K562 (cell line): ENCODE results near the gene RUFY2. TPM values are rescaled to one million over a fixed set of nuclear protein-coding genes. Genes with fewer than 3 reads are reported as not detected.

Experiments
- BCL6 ChIP-seq: fragments of 250-450 bp; sonication (Bioruptor Pico); IDR thresholded peaks from 2 replicates; pipeline ENCODE4 v1.4.0; 2020
- CCAR2 ChIP-seq: fragments of 200-400 bp; formaldehyde crosslinking; IDR thresholded peaks from 2 replicates; pipeline ENCODE4 v1.6.1; 2017; ENCODE audit warnings: mild to moderate bottlenecking, low read depth, low read length
- CHD1 ChIP-seq: fragments of 200-600 bp; sonication (generic); IDR thresholded peaks from one replicate; pipeline ENCODE4 v1.6.1; 2012; ENCODE audit warnings: mild to moderate bottlenecking, moderate library complexity, low read length, inconsistent platforms
- FOXP1 ChIP-seq: sonication (generic); formaldehyde crosslinking; IDR thresholded peaks from 2 replicates; pipeline ENCODE4 v1.8.0; 2022; ENCODE audit warnings: mild to moderate bottlenecking, missing genetic modification reagents
- HEY1 ChIP-seq: fragments of 250-450 bp; sonication (Bioruptor Pico); IDR thresholded peaks from 2 replicates; pipeline ENCODE4 v1.5.0; 2020; ENCODE audit warnings: mild to moderate bottlenecking, moderate library complexity, borderline replicate concordance
- KDM1A ChIP-seq, 2 experiments: fragments of 450-650 bp; IDR thresholded peaks; 2 replicates each; pipeline ENCODE4 v1.6.1; 2016; ENCODE audit warnings: mild to moderate bottlenecking in 2 of 2
- KLF16 ChIP-seq: IDR thresholded peaks from 2 replicates; pipeline ENCODE4 v1.6.1; 2016; ENCODE audit warnings: antibody characterized with exemption
- LCOR ChIP-seq: sonication (generic); formaldehyde crosslinking; IDR thresholded peaks from 2 replicates; pipeline ENCODE4 v1.8.0; 2022; ENCODE audit warnings: mild to moderate bottlenecking, missing genetic modification reagents
- NEUROD1 ChIP-seq: fragments of 150-350 bp; IDR thresholded peaks from 2 replicates; pipeline ENCODE4 v1.6.1; 2014; ENCODE audit warnings: borderline replicate concordance, low read length, low read depth; ENCODE audit not compliant: partially characterized antibody
- NR3C1 ChIP-seq: sonication (generic); formaldehyde crosslinking; IDR thresholded peaks from 2 replicates; pipeline ENCODE4 v1.8.1; 2022; ENCODE audit warnings: missing genetic modification reagents
- PBX2 ChIP-seq, 2 experiments: IDR thresholded peaks in 1 of 2; conservative IDR thresholded peaks in 1 of 2; 2 replicates each; pipeline ENCODE4 v1.6.1; 2016; ENCODE audit warnings: low read depth in 2 of 2, mild to moderate bottlenecking in 1 of 2, missing compliant biosample characterization in 1 of 2, missing genetic modification characterization in 1 of 2, moderate library complexity in 1 of 2
- PCBP2 ChIP-seq: fragments of 200-400 bp; formaldehyde crosslinking; IDR thresholded peaks from 2 replicates; pipeline ENCODE4 v1.6.1; 2018; ENCODE audit warnings: low read length, low read depth, mild to moderate bottlenecking, moderate library complexity; ENCODE audit not compliant: poor library complexity, severe bottlenecking
- RAD21 ChIP-seq, 2 experiments: fragments of 250-450 bp in 1 of 2; fragments of 450-650 bp in 1 of 2; sonication (Bioruptor Pico) in 1 of 2; formaldehyde crosslinking in 1 of 2; IDR thresholded peaks in 1 of 2; conservative IDR thresholded peaks in 1 of 2; 2 replicates each; pipeline versions ENCODE4 v1.4.0 to v1.8.0; 2020 to 2022; ENCODE audit warnings: mild to moderate bottlenecking in 2 of 2, moderate library complexity in 1 of 2
- SMARCB1 ChIP-seq: IDR thresholded peaks from 2 replicates; pipeline ENCODE4 v1.6.1; 2011; ENCODE audit warnings: improper control_type of control experiment, low read depth; ENCODE audit not compliant: insufficient read length
- SMARCE1 ChIP-seq: fragments of 450-650 bp; IDR thresholded peaks from 2 replicates; pipeline ENCODE4 v1.7.1; 2016; ENCODE audit warnings: mild to moderate bottlenecking
- TBL1XR1 ChIP-seq, 2 experiments: IDR thresholded peaks; 2 replicates each; pipeline ENCODE4 v1.6.1; 2012; ENCODE audit warnings: improper control_type of control experiment in 2 of 2, low read length in 2 of 2, mild to moderate bottlenecking in 1 of 2
- ZKSCAN1 ChIP-seq: fragments of 150-350 bp; IDR thresholded peaks from 2 replicates; pipeline ENCODE4 v1.6.1; 2016; ENCODE audit warnings: low read depth, low read length
- ZNF197 ChIP-seq: fragments of 200-800 bp; sonication (Bioruptor generic); IDR thresholded peaks from 2 replicates; pipeline ENCODE4 v1.6.1; 2016; ENCODE audit warnings: low read depth, missing genetic modification characterization, missing compliant biosample characterization
- ZNF280A ChIP-seq: fragments of 450-650 bp; IDR thresholded peaks from 2 replicates; pipeline ENCODE4 v1.6.1; 2018; ENCODE audit warnings: mild to moderate bottlenecking, low read depth; ENCODE audit not compliant: partially characterized antibody
- ZNF436 ChIP-seq: fragments of 250-450, 450-650 bp; sonication (Bioruptor Pico); formaldehyde crosslinking; IDR thresholded peaks from 2 replicates; pipeline ENCODE4 v1.7.0; 2020; ENCODE audit warnings: mild to moderate bottlenecking
- ZNF79 ChIP-seq: fragments of 250-450 bp; sonication (Bioruptor Pico); IDR thresholded peaks from 2 replicates; pipeline ENCODE4 v1.4.0; 2020; ENCODE audit warnings: low read depth, mild to moderate bottlenecking, moderate library complexity
- polyA plus RNA-seq, 8 experiments: library from polyadenylated mRNA; depleted of rRNA in 4 of 8; stranded (reverse) in 5 of 8; unstranded in 3 of 8; fragments of >200 nt; fragmentation: Nextera tagmentation in 2 of 8; fragmentation: Illumina TruSeq in 1 of 8; extraction: Ambion mirVana in 2 of 8; extraction: Trizol in 1 of 8; gene quantifications; 2 replicates each; pipeline versions ENCODE4 v1.2.1 to v1.2.3, GENCODE V29; 2011 to 2014; ENCODE audit warnings: inconsistent platforms in 1 of 8, missing spikeins in 1 of 8
- total RNA-seq, 7 experiments: library from RNA; depleted of rRNA in 6 of 7; stranded (reverse); fragments of >200 nt in 6 of 7; fragmentation: Illumina TruSeq in 2 of 7; extraction: Trizol in 2 of 7; gene quantifications; 2 replicates each; pipeline versions ENCODE4 v1.2.1 to v1.2.3, GENCODE V29; 2011 to 2021; ENCODE audit warnings: low replicate concordance in 1 of 7
- TF ChIP-seq, protein P1 (sequence below): fragments of 450-650 bp; IDR thresholded peaks from 2 replicates; pipeline ENCODE4 v1.7.0; 2016; ENCODE audit warnings: borderline replicate concordance

Gene RUFY2
- total and polyA plus RNA-seq, 9 of the 15 experiments (the other 6 are each of a cell fraction or from before 2014, with no cell fraction given): 3.7 to 20.1 (median 12.6) TPM

DNA sequence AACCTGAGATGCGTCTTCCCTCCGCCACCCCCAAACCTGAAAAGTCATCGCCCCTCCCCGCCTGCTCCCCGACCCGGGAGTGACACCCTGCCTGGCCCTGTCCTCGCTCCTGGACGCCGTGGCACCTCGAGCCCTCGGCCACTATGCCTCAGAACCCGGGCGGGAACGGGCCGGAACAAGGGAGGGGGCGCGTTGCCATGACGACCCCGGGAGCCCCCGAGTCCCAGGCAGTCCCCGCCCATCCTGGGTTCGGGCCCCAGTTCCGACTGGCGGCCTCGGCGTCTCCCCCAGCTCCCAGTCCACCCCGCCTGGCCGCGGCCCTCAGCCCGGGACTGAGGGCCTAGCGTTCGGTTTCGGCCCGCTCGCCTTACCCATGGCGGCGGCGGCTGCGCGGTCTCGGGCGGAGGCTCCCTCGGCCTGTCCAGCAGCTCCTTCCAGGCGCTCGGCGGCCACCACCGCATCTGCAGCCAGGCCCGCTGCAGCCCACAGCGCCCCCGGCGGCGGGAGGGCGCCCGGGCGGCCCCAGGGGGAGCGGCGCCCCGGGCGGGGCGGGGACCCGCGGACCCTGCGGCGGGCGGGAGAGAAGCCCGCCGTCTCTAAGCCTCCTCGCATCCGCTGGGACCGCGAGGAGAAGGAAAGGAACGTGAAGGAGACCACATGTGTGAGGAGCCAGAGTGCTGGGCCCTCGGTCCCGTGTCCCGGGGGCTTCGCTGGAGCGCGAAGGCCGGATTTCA, at the start of gene RUFY2 (continued):
- TF ChIP-seq HEY1 (CRISPR knock-in tag): no peak
- TF ChIP-seq FOXP1 (CRISPR knock-in tag): peak; percentile 67; the same call in 1 of the 2 replicates
- TF ChIP-seq ZNF79 (CRISPR knock-in tag): no peak
- TF ChIP-seq KLF16: no peak
- no peak for TF ChIP-seq ZNF280A
- TF ChIP-seq CCAR2: no peak
- TF ChIP-seq ZNF197 (CRISPR knock-in tag): no peak
- no peak for TF ChIP-seq ZKSCAN1
- no peak; the same call in 1 of the 2 replicates for TF ChIP-seq NR3C1
- TF ChIP-seq PBX2 (CRISPR knock-in tag; IDR thresholded peaks at IDR 0.05; ENCODE audit: low read depth): no peak
- TF ChIP-seq PBX2 (tag; conservative IDR thresholded peaks at IDR 0.05; ENCODE audit: low read depth): no peak
- peak; percentile 81 for TF ChIP-seq CHD1
- TF ChIP-seq, protein P1, sequence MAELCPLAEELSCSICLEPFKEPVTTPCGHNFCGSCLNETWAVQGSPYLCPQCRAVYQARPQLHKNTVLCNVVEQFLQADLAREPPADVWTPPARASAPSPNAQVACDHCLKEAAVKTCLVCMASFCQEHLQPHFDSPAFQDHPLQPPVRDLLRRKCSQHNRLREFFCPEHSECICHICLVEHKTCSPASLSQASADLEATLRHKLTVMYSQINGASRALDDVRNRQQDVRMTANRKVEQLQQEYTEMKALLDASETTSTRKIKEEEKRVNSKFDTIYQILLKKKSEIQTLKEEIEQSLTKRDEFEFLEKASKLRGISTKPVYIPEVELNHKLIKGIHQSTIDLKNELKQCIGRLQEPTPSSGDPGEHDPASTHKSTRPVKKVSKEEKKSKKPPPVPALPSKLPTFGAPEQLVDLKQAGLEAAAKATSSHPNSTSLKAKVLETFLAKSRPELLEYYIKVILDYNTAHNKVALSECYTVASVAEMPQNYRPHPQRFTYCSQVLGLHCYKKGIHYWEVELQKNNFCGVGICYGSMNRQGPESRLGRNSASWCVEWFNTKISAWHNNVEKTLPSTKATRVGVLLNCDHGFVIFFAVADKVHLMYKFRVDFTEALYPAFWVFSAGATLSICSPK: no peak
- TF ChIP-seq TBL1XR1 (IDR thresholded peaks at IDR 0.05; ENCODE audit: low read length in 2 of 2): 0 out of 4 replicates have a peak, but pooled peaks of 1 of the 2 experiments have one; percentile 2
- TF ChIP-seq PCBP2: no peak
- TF ChIP-seq SMARCE1: no peak
- peak; percentile 20 to 24; a peak in 2 of 4 replicates for TF ChIP-seq RAD21 (CRISPR knock-in tag; conservative IDR thresholded peaks at IDR 0.05 in 1 of 2, IDR thresholded peaks at IDR 0.05 in 1 of 2)
- TF ChIP-seq NEUROD1: no peak
- TF ChIP-seq SMARCB1: no peak
- TF ChIP-seq ZNF436 (CRISPR knock-in tag): no peak
- no peak for TF ChIP-seq KDM1A (IDR thresholded peaks at IDR 0.05)
- TF ChIP-seq LCOR: no peak
- TF ChIP-seq BCL6 (CRISPR knock-in tag): no peak
